ENCODE results near the gene SLC25A23. TPM values are rescaled to one million over a fixed set of nuclear protein-coding genes. Genes with fewer than 3 reads are reported as not detected.

SLC25A23 gene
- total and polyA plus RNA-seq, 2 experiments from 2014 or later = 56.6 to 59.0 TPM

DNA sequence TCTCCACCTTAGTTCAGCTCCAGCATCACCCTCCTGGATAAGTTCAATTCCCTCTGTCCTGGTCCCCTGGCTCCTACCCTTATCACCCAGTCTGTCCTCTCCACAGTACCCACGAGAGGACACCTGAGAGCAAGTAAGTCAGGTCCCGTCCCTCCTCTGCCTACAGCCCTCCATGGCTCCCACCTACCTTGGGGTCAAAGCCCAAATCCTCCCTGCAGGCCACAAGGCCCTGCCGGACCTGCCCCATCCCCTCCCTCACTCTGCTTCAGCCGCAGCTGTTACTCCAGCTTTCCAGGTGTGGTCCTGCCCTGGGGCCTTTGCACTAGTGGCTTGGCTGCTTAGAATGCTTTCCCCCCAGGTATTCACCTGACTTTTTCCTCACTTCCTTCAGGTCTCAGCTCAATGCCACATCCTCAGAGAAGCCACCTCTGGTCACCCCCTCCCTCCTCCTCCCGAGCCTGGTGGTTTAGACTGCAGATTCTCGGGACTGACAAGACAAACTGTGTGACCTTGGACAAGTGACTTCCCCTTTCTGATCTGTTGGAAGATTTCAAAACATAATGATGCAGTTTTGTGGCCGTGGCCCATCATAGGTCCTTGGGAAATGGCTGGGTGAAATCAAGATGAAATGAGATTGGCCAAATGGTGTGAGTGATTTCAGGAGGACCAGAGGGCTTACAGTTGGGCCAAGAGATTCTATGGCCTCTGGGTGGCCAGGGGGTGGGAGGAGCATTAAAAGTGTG lies 38.9 kb upstream of the SLC25A23 start:
- Histone ChIP-seq H3K27me3 (peaks cover 23% of the 10 kb centered on the region), H3K4me1 (ENCODE audit: insufficient read depth) (no peaks in the 10 kb centered on the region), H3K27ac (no peak overlapping the region), H3K4me3 (no peak overlapping the region), H4K20me1 (ENCODE audit: insufficient read depth, poor library complexity, severe bottlenecking) (no peaks in the 10 kb centered on the region), H3K9me3 (ENCODE audit: low read depth) (no peaks in the 10 kb centered on the region), H3K36me3 (replicated peaks; ENCODE audit: insufficient read depth, low read depth) (no peaks in the 10 kb centered on the region), H3K9me2 (replicated peaks; ENCODE audit: insufficient read depth) (no peaks in the 10 kb centered on the region), H2AFZ (no peak overlapping the region), H3K79me2 (no peaks in the 10 kb centered on the region), H3K4me2 (no peak overlapping the region)
- DNase-seq (ENCODE audit: low spot score) = no peak
- no peak for TF ChIP-seq CTCF (IDR thresholded peaks at IDR 0.05; ENCODE audit: poor library complexity)
- no peak for TF ChIP-seq EZH2 (IDR thresholded peaks at IDR 0.05; ENCODE audit: borderline replicate concordance)
- no peak for TF ChIP-seq EZH2phosphoT487 (IDR thresholded peaks at IDR 0.05; ENCODE audit: low read depth, severe bottlenecking, unreplicated experiment)
- 86% methylated on average over 7 of the region's 7 CpGs for WGBS (ENCODE audit: low lambda C conversion rate, missing lambda C conversion rate)

- H3K9me2 ChIP-seq (replicated peaks; ENCODE audit: insufficient read depth) = no peaks in the 10 kb centered on the region
- no peak for TF ChIP-seq EZH2 (IDR thresholded peaks at IDR 0.05; ENCODE audit: borderline replicate concordance)
- TF ChIP-seq CTCF (IDR thresholded peaks at IDR 0.05; ENCODE audit: poor library complexity) = no peak
- no peak for TF ChIP-seq EZH2phosphoT487 (IDR thresholded peaks at IDR 0.05; ENCODE audit: low read depth, severe bottlenecking, unreplicated experiment)
- H3K27me3 ChIP-seq = peaks cover 3% of the 10 kb centered on the region
- 96% methylated on average over 19 of the region's 19 CpGs for WGBS (ENCODE audit: low lambda C conversion rate, missing lambda C conversion rate)
- no peak overlapping the region for H2AFZ ChIP-seq
- no peak for DNase-seq (ENCODE audit: low spot score)
- no peak overlapping the region for H3K4me2 ChIP-seq
- no peaks in the 10 kb centered on the region for H3K9me3 ChIP-seq (ENCODE audit: low read depth)
- no peaks in the 10 kb centered on the region for H3K4me1 ChIP-seq (ENCODE audit: insufficient read depth)
- H4K20me1 ChIP-seq (ENCODE audit: insufficient read depth, poor library complexity, severe bottlenecking) = no peaks in the 10 kb centered on the region
- no peaks in the 10 kb centered on the region for H3K79me2 ChIP-seq
- H3K36me3 ChIP-seq (replicated peaks; ENCODE audit: insufficient read depth, low read depth) = no peaks in the 10 kb centered on the region
- no peak overlapping the region for H3K27ac ChIP-seq
- no peak overlapping the region for H3K4me3 ChIP-seq
These were observed 36.4 kb upstream of the SLC25A23 start for GRCh38 chr19:6495947-6496346.

GRCh38 chr19:6494438-6495036 lies 34.9 kb upstream of the SLC25A23 start:
- no peak for DNase-seq (ENCODE audit: low spot score)
- H3K4me1 ChIP-seq (ENCODE audit: insufficient read depth) = no peaks in the 10 kb centered on the region
- no peaks in the 10 kb centered on the region for H3K36me3 ChIP-seq (replicated peaks; ENCODE audit: insufficient read depth, low read depth)
- no peak overlapping the region for H2AFZ ChIP-seq
- H3K4me3 ChIP-seq = no peak overlapping the region
- H3K9me2 ChIP-seq (replicated peaks; ENCODE audit: insufficient read depth) = no peaks in the 10 kb centered on the region
- H3K27ac ChIP-seq = no peak overlapping the region
- H3K79me2 ChIP-seq = no peaks in the 10 kb centered on the region
- H4K20me1 ChIP-seq (ENCODE audit: insufficient read depth, poor library complexity, severe bottlenecking) = no peaks in the 10 kb centered on the region
- H3K9me3 ChIP-seq (ENCODE audit: low read depth) = no peaks in the 10 kb centered on the region
- TF ChIP-seq CTCF (IDR thresholded peaks at IDR 0.05; ENCODE audit: poor library complexity) = no peak
- TF ChIP-seq EZH2phosphoT487 (IDR thresholded peaks at IDR 0.05; ENCODE audit: low read depth, severe bottlenecking, unreplicated experiment) = no peak
- no peak for TF ChIP-seq EZH2 (IDR thresholded peaks at IDR 0.05; ENCODE audit: borderline replicate concordance)
- H3K27me3 ChIP-seq = no peaks in the 10 kb centered on the region
- no peak overlapping the region for H3K4me2 ChIP-seq
- 90% methylated on average over 7 of the region's 8 CpGs for WGBS (ENCODE audit: low lambda C conversion rate, missing lambda C conversion rate)
